ENCODE results near the gene IFT80. TPM values are rescaled to one million over a fixed set of nuclear protein-coding genes. Genes with fewer than 3 reads are reported as not detected.

Gene IFT80
- total and polyA plus RNA-seq, 2 of the 4 experiments (the other 2 are of a cell fraction) = 15.2 to 16.8 TPM

GRCh38 chr3:160412477-160412876 lies 13.5 kb upstream of the IFT80 start:
- in situ Hi-C loops (cut with MboI; ENCODE audit: low sequenced_read_pairs) = loop anchor here (10.0 to 25.0 kb wide), 3 partner anchors 248 to 525 kb away; no protein-coding TSS in a partner anchor
- no peak for TF ChIP-seq RFX5 (IDR thresholded peaks at IDR 0.05; ENCODE audit: low read depth, low read length)
- Histone ChIP-seq H2BK15ac (ENCODE audit: low read depth, low read length) (no peak overlapping the region), H3K79me1 (ENCODE audit: low read depth in 1 of 2, low read length in 2 of 2) (peaks cover 17 to 29% of the 10 kb centered on the region in 2 experiments), H3K36me3 (ENCODE audit: control insufficient read depth, insufficient read depth, low read length) (peaks cover 11% of the 10 kb centered on the region), H3K4me3 (ENCODE audit: insufficient read depth, low read depth, low read length) (no peak overlapping the region), H3K27ac (ENCODE audit: insufficient read depth, low read length) (no peak overlapping the region), H2AK5ac (ENCODE audit: low read depth, low read length) (no peak overlapping the region), H3K9me1 (ENCODE audit: insufficient read depth, low read length) (no peaks in the 10 kb centered on the region), H2BK120ac (ENCODE audit: low read depth, low read length) (no peak overlapping the region), H4K91ac (ENCODE audit: insufficient read depth, low read depth, low read length) (no peak overlapping the region), H3K4me2 (ENCODE audit: low read depth, low read length) (no peak overlapping the region), H3K9ac (ENCODE audit: low read depth, low read length) (no peak overlapping the region), H3K14ac (replicated peaks; ENCODE audit: low read depth, low read length) (no peak overlapping the region), H4K5ac (ENCODE audit: low read depth, low read length) (no peak overlapping the region; the same call in 1 of the 2 replicates), H3K4me1 (ENCODE audit: control insufficient read depth, insufficient read depth, low read length) (peaks cover 2% of the 10 kb centered on the region), H3K23ac (ENCODE audit: low read depth, low read length) (no peak overlapping the region), H2BK20ac (ENCODE audit: low read depth, low read length) (no peak overlapping the region), H3K4ac (ENCODE audit: low read depth, low read length) (no peak overlapping the region), H3K9me3 (ENCODE audit: control insufficient read depth, insufficient read depth, low read length) (no peaks in the 10 kb centered on the region), H3K56ac (ENCODE audit: extremely low read depth, insufficient read depth, low read length) (no peak overlapping the region), H3K27me3 (ENCODE audit: control insufficient read depth, insufficient read depth, low read length) (no peaks in the 10 kb centered on the region), H2AFZ (replicated peaks; ENCODE audit: low read length, poor library complexity) (no peak overlapping the region), H2BK5ac (ENCODE audit: low read depth, low read length, poor library complexity, severe bottlenecking) (no peak overlapping the region), H3K18ac (ENCODE audit: low read depth, low read length) (no peak overlapping the region), H2AK9ac (replicated peaks; ENCODE audit: low read depth, low read length, poor library complexity) (no peak overlapping the region), H4K20me1 (ENCODE audit: insufficient read depth, low read length) (no peaks in the 10 kb centered on the region), H4K8ac (ENCODE audit: low read depth in 2 of 2, low read length in 2 of 2) (no peak overlapping the region)
- no TSS peak for BruUV-seq (replicated peaks)
- dilution Hi-C loops (cut with HindIII; ENCODE audit: low sequenced_read_pairs, unreplicated experiment) = no loop called here
- ATAC-seq (ENCODE audit: low read depth) (no peak), DNase-seq (no peak)
- intact Hi-C loops (cut with micrococcal nuclease) = loop anchor here (5.0 to 10.0 kb wide), 4 partner anchors 485 to 648 kb away; no protein-coding TSS in a partner anchor
- WGBS, 2 experiments (ENCODE audit: extremely low coverage in 2 of 2, insufficient read length in 1 of 2) = no CpG with 5 or more reads among the region's 1 CpG
- POLR2A ChIA-PET (ENCODE audit: unreplicated experiment) = no interaction called here
- CTCF ChIA-PET = interaction anchor here (0.6 to 1.1 kb wide), 4 partner anchors 16 to 422 kb away, joined by 3 to 4 read pairs (median 3); no protein-coding TSS in a partner anchor
